ENCODE measurements around the gene PRKAG2.

DNA sequence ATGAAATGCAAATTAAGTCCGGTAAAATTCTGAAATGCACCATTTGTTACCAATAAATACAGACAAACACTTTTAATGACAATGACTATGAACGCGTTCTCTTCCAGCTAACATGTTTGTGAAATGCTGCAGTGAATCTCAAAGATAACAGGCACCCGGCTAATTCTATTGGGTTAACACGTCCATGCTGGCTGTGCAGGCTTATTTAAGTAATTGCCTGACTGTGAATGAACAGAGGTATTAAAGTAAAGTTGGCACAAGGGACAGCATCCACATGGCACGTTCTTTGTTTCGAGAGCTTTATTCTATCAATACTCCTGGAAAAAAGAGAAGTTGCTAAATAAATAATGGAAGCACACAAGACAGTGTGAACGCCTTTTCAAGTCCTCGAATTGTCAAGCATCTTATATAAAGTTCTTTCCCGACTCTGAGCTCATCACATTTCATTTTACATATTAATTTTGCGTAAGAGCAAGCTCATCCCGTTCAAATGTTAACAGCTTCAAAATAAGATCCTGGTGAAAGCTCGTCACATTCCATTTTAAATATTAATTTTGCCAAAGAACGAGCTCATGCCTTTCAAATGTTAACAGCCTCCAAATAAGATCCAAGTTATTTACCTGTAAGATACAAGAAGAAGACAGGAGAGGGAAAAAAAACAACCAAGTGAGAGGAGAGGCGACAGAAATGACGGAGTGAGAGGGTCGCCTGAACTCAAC lies 245.9 kb downstream of the PRKAG2 start:
- TF ChIP-seq, protein P1, sequence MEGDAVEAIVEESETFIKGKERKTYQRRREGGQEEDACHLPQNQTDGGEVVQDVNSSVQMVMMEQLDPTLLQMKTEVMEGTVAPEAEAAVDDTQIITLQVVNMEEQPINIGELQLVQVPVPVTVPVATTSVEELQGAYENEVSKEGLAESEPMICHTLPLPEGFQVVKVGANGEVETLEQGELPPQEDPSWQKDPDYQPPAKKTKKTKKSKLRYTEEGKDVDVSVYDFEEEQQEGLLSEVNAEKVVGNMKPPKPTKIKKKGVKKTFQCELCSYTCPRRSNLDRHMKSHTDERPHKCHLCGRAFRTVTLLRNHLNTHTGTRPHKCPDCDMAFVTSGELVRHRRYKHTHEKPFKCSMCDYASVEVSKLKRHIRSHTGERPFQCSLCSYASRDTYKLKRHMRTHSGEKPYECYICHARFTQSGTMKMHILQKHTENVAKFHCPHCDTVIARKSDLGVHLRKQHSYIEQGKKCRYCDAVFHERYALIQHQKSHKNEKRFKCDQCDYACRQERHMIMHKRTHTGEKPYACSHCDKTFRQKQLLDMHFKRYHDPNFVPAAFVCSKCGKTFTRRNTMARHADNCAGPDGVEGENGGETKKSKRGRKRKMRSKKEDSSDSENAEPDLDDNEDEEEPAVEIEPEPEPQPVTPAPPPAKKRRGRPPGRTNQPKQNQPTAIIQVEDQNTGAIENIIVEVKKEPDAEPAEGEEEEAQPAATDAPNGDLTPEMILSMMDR (IDR thresholded peaks at IDR 0.05; ENCODE audit: low read depth, low read length), result no peak
- no peak for TF ChIP-seq EZH2phosphoT487 (IDR thresholded peaks at IDR 0.05; ENCODE audit: low read depth)
